Gastrocnemius medialis (tissue), 4 donors: ENCODE data around the gene PTPRJ. TPM values are rescaled to one million over a fixed set of nuclear protein-coding genes. Genes with fewer than 3 reads are reported as not detected.

ENCODE experiments used
- ATAC-seq, 2 donors: fragments of 150-250 bp; one replicate each; pipeline ENCODE4 v1.9.1; 2016
- DNase-seq, 2 donors: peaks; one replicate each; pipeline ENCODE4 v3.0.0-alpha.2; 2019
- H3K27ac ChIP-seq, 4 donors: fragments of 200-600 bp; sonication (generic); 1 replicate in 1 of 4; 2 replicates in 3 of 4; pipeline ENCODE4 v1.5.1; 2016 to 2018; ENCODE audit warnings: mild to moderate bottlenecking in 2 of 4, moderate library complexity in 1 of 4
- H3K27me3 ChIP-seq, 3 donors: fragments of 200-600 bp; sonication (generic) in 2 of 3; 1 replicate in 1 of 3; 2 replicates in 2 of 3; pipeline versions ENCODE4 v1.5.1 to v1.6.0; 2016 to 2019; ENCODE audit warnings: mild to moderate bottlenecking in 1 of 3, moderate library complexity in 1 of 3
- H3K36me3 ChIP-seq, 2 donors: fragments of 200-600 bp; sonication (generic) in 1 of 2; one replicate each; pipeline ENCODE4 v1.5.1; 2017 to 2018
- H3K4me1 ChIP-seq, 2 donors: fragments of 200-600 bp; sonication (generic) in 1 of 2; one replicate each; pipeline ENCODE4 v1.5.1; 2016 to 2017; ENCODE audit warnings: mild to moderate bottlenecking in 2 of 2
- H3K4me3 ChIP-seq, 4 donors: fragments of 200-600 bp; sonication (generic) in 3 of 4; 1 replicate in 1 of 4; 2 replicates in 3 of 4; pipeline ENCODE4 v1.5.1; 2016 to 2019; ENCODE audit warnings: mild to moderate bottlenecking in 2 of 4
- H3K9me3 ChIP-seq, 3 donors: fragments of 200-600 bp; sonication (generic) in 2 of 3; 1 replicate in 1 of 3; 2 replicates in 2 of 3; pipeline ENCODE4 v1.5.1; 2016 to 2019
- POLR2A ChIP-seq, 2 donors: fragments of 450-650 bp; IDR thresholded peaks; one replicate each; pipeline ENCODE4 v1.6.1; 2017; ENCODE audit warnings: antibody characterized with exemption in 2 of 2, mild to moderate bottlenecking in 2 of 2, moderate library complexity in 2 of 2
- in situ Hi-C, 4 donors: fragments of 200-750 bp; cut with MboI; loops; one replicate each; pipeline versions ENCODE4 v1.15.0 to v1.8.0; 2017; ENCODE audit warnings: low sequenced_read_pairs in 4 of 4
- intact Hi-C: fragments of 100-400 bp; cut with DNase I; formaldehyde crosslinking; loops from one replicate; pipeline ENCODE4 v1.15.1; 2023; ENCODE audit warnings: low total_unique reads
- total RNA-seq, 4 donors: library from RNA; depleted of rRNA; stranded (reverse); fragments of >200 nt; gene quantifications; one replicate each; pipeline versions ENCODE4 v1.1.0 to v1.2.3, GENCODE V29; 2016
- TF ChIP-seq, protein P1 (sequence below), 5 experiments: fragments of 450-650 bp in 3 of 5; fragments of 200-600 bp in 2 of 5; sonication (generic) in 2 of 5; IDR thresholded peaks in 4 of 5; conservative IDR thresholded peaks in 1 of 5; 1 replicate in 4 of 5; 2 replicates in 1 of 5; pipeline ENCODE4 v1.5.1; 2016 to 2019; ENCODE audit warnings: antibody characterized with exemption in 5 of 5, mild to moderate bottlenecking in 3 of 5, moderate library complexity in 3 of 5

PTPRJ gene
- total RNA-seq, 4 donors from 2014 or later: 5.4 to 9.0 (median 5.6) TPM

DNA sequence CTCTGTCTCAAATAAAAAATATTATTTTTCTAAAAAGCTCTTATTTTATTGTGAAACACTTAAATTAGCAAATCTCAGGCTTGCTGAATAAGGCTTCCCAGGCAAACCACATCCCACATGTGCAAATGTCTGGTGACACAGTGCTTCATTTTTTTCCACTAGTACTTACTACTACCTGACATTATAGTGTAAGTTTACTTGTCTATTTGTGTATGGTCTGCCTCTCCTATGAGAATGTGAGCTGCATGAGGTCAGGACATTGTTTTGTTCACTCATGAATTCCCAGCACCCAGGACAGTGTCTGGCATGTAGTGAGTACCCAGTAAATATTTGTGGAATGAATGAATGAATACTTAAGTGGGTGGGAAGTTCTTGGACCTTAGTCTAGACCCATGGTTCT is 103.1 kb downstream of the PTPRJ start:
- Histone ChIP-seq H3K27ac (no peak overlapping the region), H3K4me1 (peaks cover 16 to 29% of the 10 kb centered on the region in 2 donors), H3K9me3 (no peaks in the 10 kb centered on the region), H3K36me3 (no peaks in the 10 kb centered on the region), H3K4me3 (no peak overlapping the region), H3K27me3 (no peaks in the 10 kb centered on the region)
- no peak for TF ChIP-seq POLR2A (IDR thresholded peaks at IDR 0.05)
- TF ChIP-seq, protein P1, sequence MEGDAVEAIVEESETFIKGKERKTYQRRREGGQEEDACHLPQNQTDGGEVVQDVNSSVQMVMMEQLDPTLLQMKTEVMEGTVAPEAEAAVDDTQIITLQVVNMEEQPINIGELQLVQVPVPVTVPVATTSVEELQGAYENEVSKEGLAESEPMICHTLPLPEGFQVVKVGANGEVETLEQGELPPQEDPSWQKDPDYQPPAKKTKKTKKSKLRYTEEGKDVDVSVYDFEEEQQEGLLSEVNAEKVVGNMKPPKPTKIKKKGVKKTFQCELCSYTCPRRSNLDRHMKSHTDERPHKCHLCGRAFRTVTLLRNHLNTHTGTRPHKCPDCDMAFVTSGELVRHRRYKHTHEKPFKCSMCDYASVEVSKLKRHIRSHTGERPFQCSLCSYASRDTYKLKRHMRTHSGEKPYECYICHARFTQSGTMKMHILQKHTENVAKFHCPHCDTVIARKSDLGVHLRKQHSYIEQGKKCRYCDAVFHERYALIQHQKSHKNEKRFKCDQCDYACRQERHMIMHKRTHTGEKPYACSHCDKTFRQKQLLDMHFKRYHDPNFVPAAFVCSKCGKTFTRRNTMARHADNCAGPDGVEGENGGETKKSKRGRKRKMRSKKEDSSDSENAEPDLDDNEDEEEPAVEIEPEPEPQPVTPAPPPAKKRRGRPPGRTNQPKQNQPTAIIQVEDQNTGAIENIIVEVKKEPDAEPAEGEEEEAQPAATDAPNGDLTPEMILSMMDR (IDR thresholded peaks at IDR 0.05 in 4 of 5, conservative IDR thresholded peaks at IDR 0.05 in 1 of 5): no peak
- in situ Hi-C loops: loop anchor here in 1 of 4 donors (10.0 kb wide), 1 partner anchor 49 kb away; no protein-coding TSS in a partner anchor
- no peak for ATAC-seq
- intact Hi-C loops: no loop called here
- no peak for DNase-seq

DNA sequence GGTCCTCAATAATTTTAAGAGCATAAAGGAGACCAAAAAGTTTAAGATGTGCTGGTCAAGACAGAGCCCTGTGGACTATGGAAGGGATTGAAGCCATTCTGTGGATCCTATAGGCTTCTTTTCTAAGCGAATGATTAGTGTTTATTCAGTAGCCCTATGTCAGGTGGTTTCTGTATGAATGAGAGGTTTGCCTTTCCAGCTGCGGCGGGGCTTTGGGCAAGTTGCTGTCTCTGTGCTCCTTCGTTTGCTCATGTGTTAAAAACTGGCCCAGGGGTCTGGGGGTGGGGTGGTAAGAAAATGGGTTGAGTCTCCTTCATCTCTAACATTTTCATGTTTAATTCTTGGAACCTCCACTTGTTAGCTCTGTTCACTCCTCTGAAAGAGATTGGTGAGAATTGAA is 105.3 kb downstream of the PTPRJ start:
- H3K4me1 ChIP-seq: peaks cover 12 to 22% of the 10 kb centered on the region in 2 donors
- H3K9me3 ChIP-seq: no peaks in the 10 kb centered on the region
- H3K27me3 ChIP-seq: no peaks in the 10 kb centered on the region
- TF ChIP-seq POLR2A (IDR thresholded peaks at IDR 0.05): no peak
- TF ChIP-seq, protein P1 (IDR thresholded peaks at IDR 0.05 in 4 of 5, conservative IDR thresholded peaks at IDR 0.05 in 1 of 5): no peak
- H3K27ac ChIP-seq: no peak overlapping the region
- DNase-seq (no peak), ATAC-seq (no peak)
- intact Hi-C loops (no loop called here), in situ Hi-C loops (loop anchor here in 1 of 4 donors (10.0 kb wide), 1 partner anchor 51 kb away; no protein-coding TSS in a partner anchor)
- H3K4me3 ChIP-seq: no peak overlapping the region
- H3K36me3 ChIP-seq: no peaks in the 10 kb centered on the region

DNA sequence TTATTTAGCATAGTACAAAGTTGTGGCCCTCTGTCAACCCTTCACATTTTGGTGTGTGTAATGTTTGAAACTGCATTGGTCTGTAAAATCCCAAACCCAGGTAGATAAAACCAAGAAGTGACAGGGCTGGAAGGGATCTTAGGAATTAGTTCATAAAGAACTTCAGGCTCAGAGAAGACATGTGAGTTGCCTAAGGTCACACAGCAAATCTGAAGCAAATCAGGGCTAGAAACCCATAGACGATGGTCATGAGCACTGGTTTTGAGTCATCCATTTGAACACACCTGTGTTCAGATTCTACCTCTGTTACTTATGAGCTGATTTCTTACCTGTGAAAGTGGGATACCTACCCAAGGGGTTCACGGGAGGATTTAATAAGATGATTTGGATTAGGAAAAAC is 107.1 kb downstream of the PTPRJ start:
- H3K27me3 ChIP-seq: no peaks in the 10 kb centered on the region
- intact Hi-C loops: no loop called here
- DNase-seq (no peak), ATAC-seq (no peak)
- peaks cover 6 to 9% of the 10 kb centered on the region in 2 donors for H3K4me1 ChIP-seq
- H3K9me3 ChIP-seq: no peaks in the 10 kb centered on the region
- no peaks in the 10 kb centered on the region for H3K36me3 ChIP-seq
- no peak overlapping the region for H3K27ac ChIP-seq
- no peak overlapping the region for H3K4me3 ChIP-seq
- in situ Hi-C loops: loop anchor here in 1 of 4 donors (10.0 kb wide), 1 partner anchor 53 kb away; no protein-coding TSS in a partner anchor
- TF ChIP-seq POLR2A (IDR thresholded peaks at IDR 0.05): no peak

DNA sequence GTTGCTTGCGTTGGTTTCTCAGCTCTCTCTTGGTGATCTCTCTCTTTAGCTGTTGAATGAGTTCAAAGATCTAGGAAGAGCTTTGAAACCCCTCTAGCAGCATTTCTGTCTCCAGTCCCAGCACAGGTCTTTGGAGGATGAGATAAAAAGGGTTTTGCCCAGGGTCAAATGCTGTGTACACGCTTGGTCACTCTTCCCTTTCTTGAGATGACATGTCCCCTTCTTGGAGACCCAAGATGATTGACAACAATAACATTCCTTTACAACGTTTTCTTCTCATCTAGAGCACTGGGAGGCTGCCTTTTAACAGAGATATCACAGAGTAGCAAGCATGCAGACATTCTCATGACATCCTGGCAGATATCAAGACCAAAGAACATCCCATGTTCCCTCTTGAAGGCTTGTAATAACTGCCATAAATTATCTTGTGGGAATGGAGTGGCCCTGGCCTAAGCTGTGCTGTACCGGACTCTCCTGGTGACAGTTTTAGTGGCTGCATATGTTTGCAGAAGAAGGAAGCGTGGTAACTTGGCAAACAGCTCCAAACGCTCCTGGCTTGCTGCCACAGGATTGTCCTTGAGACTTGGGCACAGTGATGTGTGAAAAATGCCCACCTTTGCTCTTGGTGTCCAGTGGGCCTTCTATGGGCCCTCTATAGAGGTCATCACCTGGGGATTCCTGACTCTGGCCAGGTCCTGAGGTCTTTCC is 107.8 kb downstream of the PTPRJ start:
- H3K9me3 ChIP-seq: no peaks in the 10 kb centered on the region
- peak overlapping the region in 2 of 4 donors; percentile 15 to 38 for H3K27ac ChIP-seq
- intact Hi-C loops (no loop called here), in situ Hi-C loops (loop anchor here in 1 of 4 donors (10.0 kb wide), 1 partner anchor 53 kb away; no protein-coding TSS in a partner anchor)
- no peak for TF ChIP-seq POLR2A (IDR thresholded peaks at IDR 0.05)
- TF ChIP-seq, protein P1 (IDR thresholded peaks at IDR 0.05 in 4 of 5, conservative IDR thresholded peaks at IDR 0.05 in 1 of 5): no peak
- H3K4me1 ChIP-seq: peaks cover 9 to 10% of the 10 kb centered on the region in 2 donors
- ATAC-seq (peak; percentile 30 to 53), DNase-seq (no peak)
- H3K36me3 ChIP-seq: no peaks in the 10 kb centered on the region
- H3K4me3 ChIP-seq: no peak overlapping the region
- H3K27me3 ChIP-seq: no peaks in the 10 kb centered on the region

DNA sequence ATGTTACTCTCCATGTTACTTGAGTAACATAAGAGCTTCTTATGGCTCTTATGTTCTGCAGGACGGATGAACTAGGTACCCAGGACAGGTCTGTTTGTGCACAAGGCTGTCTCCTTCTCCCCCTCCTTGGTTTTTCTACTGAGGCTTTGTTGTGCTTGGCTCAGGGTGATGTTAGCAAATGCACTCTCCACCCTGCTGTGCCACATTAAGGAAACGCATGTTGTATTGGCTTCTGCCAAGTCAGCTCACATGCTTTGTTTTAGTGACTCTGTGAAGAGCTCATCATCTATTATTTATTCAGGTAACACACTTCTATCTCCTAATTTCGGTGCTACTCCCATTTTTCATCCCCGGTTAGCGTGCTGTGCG is 108.3 kb downstream of the PTPRJ start:
- Histone ChIP-seq H3K27me3 (no peaks in the 10 kb centered on the region), H3K36me3 (no peaks in the 10 kb centered on the region), H3K4me1 (peaks cover 9 to 16% of the 10 kb centered on the region in 2 donors), H3K27ac (peak overlapping the region in 3 of 4 donors; percentile 13 to 38 (median 15)), H3K4me3 (no peak overlapping the region), H3K9me3 (no peaks in the 10 kb centered on the region)
- in situ Hi-C loops: loop anchor here in 1 of 4 donors (10.0 kb wide), 1 partner anchor 54 kb away; no protein-coding TSS in a partner anchor
- intact Hi-C loops: no loop called here
- TF ChIP-seq, protein P1 (IDR thresholded peaks at IDR 0.05 in 4 of 5, conservative IDR thresholded peaks at IDR 0.05 in 1 of 5): no peak
- TF ChIP-seq POLR2A (IDR thresholded peaks at IDR 0.05): no peak
- DNase-seq (no peak), ATAC-seq (peak; percentile 37 to 44)
